ENCODE data around the gene HCFC1.

HCFC1 gene

GRCh38 chrX:153925387-153925738, 46.3 kb downstream of the HCFC1 start:
- DNase-seq (ENCODE audit: extremely low read depth, low read depth) = no peak
- H3K4me3 ChIP-seq (replicated peaks; ENCODE audit: low read depth, low read length) = no peak overlapping the region
- no peak for TF ChIP-seq CTCF (IDR thresholded peaks at IDR 0.05; ENCODE audit: low read depth, low read length, missing control alignments)

- TF ChIP-seq CTCF (IDR thresholded peaks at IDR 0.05; ENCODE audit: low read depth, low read length, missing control alignments) = no peak
- no peak for DNase-seq (ENCODE audit: extremely low read depth, low read depth)
- no peak overlapping the region for H3K4me3 ChIP-seq (replicated peaks; ENCODE audit: low read depth, low read length)
Measured at GRCh38 chrX:153924149-153924861, 47.3 kb downstream of the HCFC1 start.

- H3K4me3 ChIP-seq (replicated peaks; ENCODE audit: low read depth, low read length) = no peak overlapping the region
- DNase-seq (ENCODE audit: extremely low read depth, low read depth) = no peak
- TF ChIP-seq CTCF (IDR thresholded peaks at IDR 0.05; ENCODE audit: low read depth, low read length, missing control alignments) = peak; percentile 43
Measured at GRCh38 chrX:153922932-153923857, 48.4 kb downstream of the HCFC1 start.

- no peak for DNase-seq (ENCODE audit: extremely low read depth, low read depth)
- no peak for TF ChIP-seq CTCF (IDR thresholded peaks at IDR 0.05; ENCODE audit: low read depth, low read length, missing control alignments)
Measured at GRCh38 chrX:153921511-153922446, 49.8 kb downstream of the HCFC1 start.

GRCh38 chrX:153921070-153921469, 50.5 kb downstream of the HCFC1 start:
- DNase-seq (ENCODE audit: extremely low read depth, low read depth) = no peak
- TF ChIP-seq CTCF (IDR thresholded peaks at IDR 0.05; ENCODE audit: low read depth, low read length, missing control alignments) = no peak
- H3K4me3 ChIP-seq (replicated peaks; ENCODE audit: low read depth, low read length) = no peak overlapping the region

More at GRCh38 chrX:153921511-153922446, 49.8 kb downstream of the HCFC1 start:
- H3K4me3 ChIP-seq (replicated peaks; ENCODE audit: low read depth, low read length) = no peak overlapping the region

GRCh38 chrX:153920546-153920945, 51.1 kb downstream of the HCFC1 start:
- no peak for DNase-seq (ENCODE audit: extremely low read depth, low read depth)
- no peak for TF ChIP-seq CTCF (IDR thresholded peaks at IDR 0.05; ENCODE audit: low read depth, low read length, missing control alignments)
- no peak overlapping the region for H3K4me3 ChIP-seq (replicated peaks; ENCODE audit: low read depth, low read length)
